ENCODE measurements around the gene MED20.
A peak's percentile ranks its signal among the peaks of the same experiment; 100 is the strongest.

MED20 gene

GRCh38 chr6:41942067-41942851, 21.3 kb upstream of the MED20 start:
- H3K4me3 ChIP-seq (ENCODE audit: low read depth, low read length), result peak overlapping the region; percentile 36
- peak; percentile 60 for DNase-seq (ENCODE audit: low read depth)

GRCh38 chr6:41941280-41942066, 20.5 kb upstream of the MED20 start, which contains the start of gene CCND3:
CCND3 (minus strand) TSS chr6:41941808; CDS start chr6:41941649, 159 bp downstream.
- DNase-seq (ENCODE audit: low read depth), result peak; percentile 75
- peak within 1 kb of the TSS; percentile 97 for H3K4me3 ChIP-seq (ENCODE audit: low read depth, low read length)

- DNase-seq (ENCODE audit: low read depth), result no peak
- peak overlapping the region; percentile 97 for H3K4me3 ChIP-seq (ENCODE audit: low read depth, low read length)
Observed at GRCh38 chr6:41940759-41941279, 19.9 kb upstream of the MED20 start.

DNA sequence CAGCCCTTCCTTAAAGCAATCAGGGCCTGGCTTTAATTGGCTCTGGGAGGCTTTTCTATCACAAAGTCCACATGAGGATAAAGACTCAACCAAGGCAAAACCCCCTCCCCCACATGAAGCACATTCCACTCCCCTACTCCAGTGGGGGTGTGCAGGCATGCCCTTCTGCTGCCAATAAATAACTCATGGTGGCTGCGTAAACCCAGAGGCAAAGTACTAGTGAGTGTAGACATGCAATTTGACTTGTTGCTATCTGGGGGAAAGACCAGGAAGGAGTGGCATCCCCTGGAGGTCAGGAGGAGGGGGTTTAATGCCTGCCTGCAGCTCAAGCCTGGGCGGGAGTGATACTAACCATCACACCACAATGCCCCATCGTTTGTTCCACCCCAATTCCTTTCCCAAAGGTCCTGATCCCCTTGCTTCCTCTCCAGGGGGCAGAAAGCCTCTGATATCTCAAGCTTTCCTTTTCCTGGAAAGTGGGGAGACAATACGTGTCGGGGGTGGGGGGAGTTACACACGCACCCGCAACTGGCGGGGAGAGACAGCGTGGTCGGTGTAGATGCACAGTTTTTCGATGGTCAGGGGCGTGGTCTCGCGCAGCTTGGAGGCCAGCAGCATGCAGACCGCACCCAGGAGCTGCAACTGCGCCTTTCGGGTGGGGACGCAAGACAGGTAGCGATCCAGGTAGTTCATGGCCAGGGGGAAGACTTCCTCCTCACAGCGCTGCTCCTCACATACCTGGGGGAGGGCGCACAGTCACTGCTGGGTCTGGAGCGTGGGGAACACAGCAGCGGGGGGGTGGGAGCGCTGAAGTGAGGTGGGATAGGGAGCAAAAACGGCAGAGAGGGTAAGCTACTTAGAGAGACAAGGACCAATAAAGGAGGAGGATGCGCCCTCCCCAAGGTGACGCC, 19.2 kb upstream of the MED20 start:
- peak overlapping the region; percentile 97 for H3K4me3 ChIP-seq (ENCODE audit: low read depth, low read length)
- peak; percentile 32 for DNase-seq (ENCODE audit: low read depth)

DNA sequence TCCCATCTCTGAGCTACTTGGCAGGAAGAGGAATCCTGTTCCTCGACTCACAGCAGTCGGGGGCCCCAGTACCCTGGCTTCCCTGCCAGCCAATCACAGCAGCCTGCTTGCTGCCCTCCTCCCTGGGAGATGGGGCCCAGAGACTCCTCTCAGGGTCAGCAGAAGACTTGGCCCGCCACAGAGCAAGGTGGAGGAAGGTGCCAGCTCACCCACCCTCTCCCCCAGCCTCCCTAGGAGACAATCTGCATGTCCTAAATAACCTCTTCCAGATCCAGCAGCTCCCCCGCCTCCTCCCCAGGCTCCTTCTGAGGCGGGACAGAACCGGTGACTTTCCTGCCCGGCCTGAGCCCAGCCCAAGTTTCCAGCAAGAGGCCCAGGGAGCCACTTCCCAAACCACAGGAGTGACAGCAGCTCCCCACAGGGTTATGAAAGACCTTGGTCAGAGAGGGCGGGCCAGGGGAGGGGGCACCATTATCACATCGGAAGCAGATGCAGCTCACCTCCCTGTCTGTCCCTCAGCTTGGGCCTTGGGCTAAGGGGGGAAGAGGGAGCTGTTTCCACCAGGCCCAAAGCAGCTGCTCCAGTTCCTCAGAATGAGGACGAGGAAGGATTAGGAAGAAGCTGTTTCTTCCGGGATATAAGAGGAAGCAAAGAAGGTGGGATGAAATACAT, 18.4 kb upstream of the MED20 start:
- peak overlapping the region; percentile 97 for H3K4me3 ChIP-seq (ENCODE audit: low read depth, low read length)
- DNase-seq (ENCODE audit: low read depth), result peak; percentile 52

- peak overlapping the region; percentile 97 for H3K4me3 ChIP-seq (ENCODE audit: low read depth, low read length)
- no peak for DNase-seq (ENCODE audit: low read depth)
Observed at GRCh38 chr6:41938590-41939175, 17.7 kb upstream of the MED20 start.

GRCh38 chr6:41937861-41938574, 17.1 kb upstream of the MED20 start:
- peak overlapping the region; percentile 97 for H3K4me3 ChIP-seq (ENCODE audit: low read depth, low read length)
- DNase-seq (ENCODE audit: low read depth), result no peak

DNA sequence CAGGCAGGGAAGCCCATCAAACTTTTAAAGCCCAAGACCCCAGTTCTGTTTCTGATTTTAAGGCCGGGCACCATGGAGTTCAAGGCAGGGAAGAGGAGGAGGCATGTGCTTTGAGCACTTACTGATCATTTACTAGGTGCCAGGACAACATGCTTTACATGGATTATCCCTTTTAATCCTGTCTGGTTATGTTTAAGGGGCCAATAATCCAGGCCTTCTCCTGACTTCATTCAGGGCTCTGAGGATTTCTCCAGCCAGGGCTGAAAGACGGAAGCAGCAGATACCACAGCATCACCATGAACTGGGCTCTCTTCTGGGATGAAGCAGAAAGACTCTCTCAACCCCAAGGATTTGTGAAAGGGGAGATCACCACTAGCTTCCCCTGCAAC, 16.5 kb upstream of the MED20 start:
- H3K4me3 ChIP-seq (ENCODE audit: low read depth, low read length), result no peak overlapping the region
- DNase-seq (ENCODE audit: low read depth), result no peak

GRCh38 chr6:41936073-41936837, 15.3 kb upstream of the MED20 start:
- DNase-seq (ENCODE audit: low read depth), result peak; percentile 65
- H3K4me3 ChIP-seq (ENCODE audit: low read depth, low read length), result no peak overlapping the region

DNA sequence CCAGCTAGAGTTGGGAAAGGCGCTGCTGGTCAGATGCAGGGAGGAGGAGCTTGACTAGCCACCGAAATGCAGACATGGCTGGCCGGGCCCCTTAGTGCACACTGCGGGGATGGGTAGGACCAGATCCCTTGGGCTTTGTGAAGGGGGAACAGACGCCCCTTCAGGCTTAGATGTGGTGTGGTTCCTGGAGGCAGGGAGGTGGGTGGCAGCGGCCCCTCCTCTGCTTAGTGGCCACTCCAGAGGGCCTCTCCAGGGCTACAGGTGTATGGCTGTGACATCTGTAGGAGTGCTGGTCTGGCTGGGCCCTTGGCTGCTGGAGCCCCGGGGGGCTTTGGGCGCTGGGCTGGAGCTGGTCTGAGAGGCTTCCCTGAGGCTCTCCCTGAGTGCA, 14.7 kb upstream of the MED20 start:
- no peak overlapping the region for H3K4me3 ChIP-seq (ENCODE audit: low read depth, low read length)
- no peak for DNase-seq (ENCODE audit: low read depth)

DNA sequence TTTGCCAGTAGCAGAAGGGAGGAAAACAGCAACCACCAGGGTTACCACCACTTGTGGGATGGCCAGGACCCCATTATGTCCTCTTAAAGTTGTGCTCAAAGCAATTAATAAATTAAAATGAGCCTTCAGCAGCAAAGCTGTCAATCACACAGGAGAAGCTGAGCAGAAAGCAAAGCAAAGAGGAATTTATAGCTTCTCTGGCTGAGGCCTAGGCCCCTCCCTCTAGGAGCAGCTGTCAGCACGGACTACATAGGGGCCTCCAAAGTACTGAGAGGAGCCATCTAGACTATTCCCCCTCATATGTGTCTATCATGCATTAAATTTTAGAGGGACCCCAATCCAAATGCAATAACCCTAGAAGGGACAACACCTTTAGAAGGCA, 14.2 kb upstream of the MED20 start:
- DNase-seq (ENCODE audit: low read depth), result no peak
- H3K4me3 ChIP-seq (ENCODE audit: low read depth, low read length), result no peak overlapping the region

DNA sequence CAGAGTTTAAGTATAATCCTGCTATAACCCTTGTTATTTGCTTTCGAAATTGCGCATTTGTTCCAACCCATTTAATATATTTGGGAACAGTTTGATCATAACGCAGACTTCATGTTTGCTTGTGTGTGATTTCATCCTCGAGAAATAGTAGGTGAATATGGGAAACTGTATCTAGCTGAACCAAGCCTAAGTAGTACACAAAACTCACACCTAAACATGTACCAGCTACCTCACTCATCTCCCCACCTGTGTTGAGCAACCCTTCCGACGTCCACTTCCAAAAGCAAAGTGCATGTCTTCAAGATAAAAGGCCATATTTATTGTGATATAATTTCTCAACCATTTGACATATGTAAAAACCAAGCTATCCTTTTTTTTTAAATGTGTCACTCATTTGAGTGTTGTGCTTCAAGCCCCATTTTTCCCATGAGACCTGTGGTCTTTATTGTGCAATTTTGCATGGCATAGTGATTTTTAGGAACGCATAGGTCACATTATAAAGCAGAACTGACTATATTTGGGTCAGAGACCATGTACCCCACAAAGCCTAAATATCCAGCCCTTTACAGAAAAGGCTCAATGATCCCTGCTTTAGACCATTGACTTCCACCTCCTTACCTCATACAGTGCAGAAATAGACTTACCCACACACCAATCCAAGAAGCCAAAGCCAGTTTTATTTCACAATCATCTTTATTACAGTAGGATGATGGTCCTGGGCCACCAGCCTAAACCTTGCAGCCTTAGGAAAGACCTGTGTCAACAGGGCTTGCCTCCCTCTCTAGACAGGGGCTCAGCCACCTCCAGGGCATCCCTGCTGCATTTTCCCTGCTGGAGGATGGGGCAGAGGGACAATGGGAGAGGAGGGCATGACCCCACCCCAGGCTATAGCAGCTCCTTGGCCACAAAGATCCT, 13.6 kb upstream of the MED20 start:
- H3K4me3 ChIP-seq (ENCODE audit: low read depth, low read length), result no peak overlapping the region
- no peak for DNase-seq (ENCODE audit: low read depth)

DNA sequence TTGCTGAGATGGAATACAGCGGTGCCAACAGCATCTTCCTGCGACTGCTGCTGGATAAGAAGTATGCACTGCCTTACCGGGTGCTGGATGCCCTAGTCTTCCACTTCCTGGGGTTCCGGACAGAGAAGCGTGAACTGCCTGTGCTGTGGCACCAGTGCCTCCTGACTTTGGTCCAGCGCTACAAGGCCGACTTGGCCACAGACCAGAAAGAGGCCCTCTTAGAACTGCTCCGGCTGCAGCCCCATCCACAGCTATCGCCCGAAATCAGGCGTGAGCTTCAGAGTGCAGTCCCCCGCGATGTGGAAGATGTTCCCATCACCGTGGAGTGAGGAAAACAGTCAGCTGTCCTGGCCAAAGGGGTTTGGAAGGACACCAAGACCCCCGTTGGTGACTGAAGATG, 11.4 kb upstream of the MED20 start:
- DNase-seq (ENCODE audit: low read depth), result no peak
- H3K4me3 ChIP-seq (ENCODE audit: low read depth, low read length), result no peak overlapping the region

DNA sequence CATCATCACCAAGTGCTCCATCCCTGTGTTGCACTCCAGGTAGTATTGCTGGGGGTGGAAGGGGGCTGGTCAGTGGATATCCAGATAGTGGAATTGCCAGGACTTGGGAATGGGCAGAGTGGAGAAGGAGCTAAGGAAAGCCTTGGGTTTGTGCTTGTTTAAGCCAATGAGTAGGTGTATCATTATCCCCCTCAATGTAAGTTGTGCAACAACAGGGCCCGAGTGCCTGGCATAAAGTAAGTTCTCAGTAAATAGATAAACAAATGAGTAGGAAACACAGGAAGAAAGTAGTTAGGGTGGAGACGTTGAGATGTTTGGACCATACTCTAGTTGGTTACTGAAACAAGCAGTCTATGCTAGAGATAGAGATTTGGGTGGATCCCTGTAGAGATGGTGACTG, 10.9 kb upstream of the MED20 start:
- no peak overlapping the region for H3K4me3 ChIP-seq (ENCODE audit: low read depth, low read length)
- DNase-seq (ENCODE audit: low read depth), result no peak

DNA sequence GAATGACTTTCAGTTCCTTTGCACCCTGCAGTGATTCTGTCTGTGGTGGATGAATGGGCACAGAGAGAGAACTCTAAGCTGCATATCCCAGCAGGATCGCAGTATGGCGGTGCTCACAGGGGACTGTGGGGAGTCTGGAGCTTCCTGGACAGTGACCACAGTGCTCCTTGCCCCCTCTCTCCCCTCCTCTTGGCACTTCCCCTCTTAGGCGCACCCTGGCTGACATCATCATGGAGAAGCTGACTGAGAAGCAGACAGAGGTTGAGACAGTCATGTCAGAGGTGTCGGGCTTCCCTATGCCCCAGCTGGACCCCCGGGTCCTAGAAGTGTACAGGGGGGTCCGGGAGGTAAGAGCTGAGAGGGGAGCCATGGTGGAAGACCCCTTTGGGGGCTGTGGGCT, 9.0 kb upstream of the MED20 start:
- DNase-seq (ENCODE audit: low read depth), result no peak
- no peak overlapping the region for H3K4me3 ChIP-seq (ENCODE audit: low read depth, low read length)

- H3K4me3 ChIP-seq (ENCODE audit: low read depth, low read length), result no peak overlapping the region
- no peak for DNase-seq (ENCODE audit: low read depth)
Observed at GRCh38 chr6:41927253-41927652, 6.3 kb upstream of the MED20 start.
